GM19193 (cell line): ENCODE measurements around the gene CTNND2.

Experiments
- POLR2A ChIP-seq: IDR thresholded peaks from 4 replicates; pipeline ENCODE4 v1.6.1; 2011; ENCODE audit not compliant: insufficient read depth, insufficient read length; ENCODE audit errors: extremely low read depth

The CTNND2 gene

DNA sequence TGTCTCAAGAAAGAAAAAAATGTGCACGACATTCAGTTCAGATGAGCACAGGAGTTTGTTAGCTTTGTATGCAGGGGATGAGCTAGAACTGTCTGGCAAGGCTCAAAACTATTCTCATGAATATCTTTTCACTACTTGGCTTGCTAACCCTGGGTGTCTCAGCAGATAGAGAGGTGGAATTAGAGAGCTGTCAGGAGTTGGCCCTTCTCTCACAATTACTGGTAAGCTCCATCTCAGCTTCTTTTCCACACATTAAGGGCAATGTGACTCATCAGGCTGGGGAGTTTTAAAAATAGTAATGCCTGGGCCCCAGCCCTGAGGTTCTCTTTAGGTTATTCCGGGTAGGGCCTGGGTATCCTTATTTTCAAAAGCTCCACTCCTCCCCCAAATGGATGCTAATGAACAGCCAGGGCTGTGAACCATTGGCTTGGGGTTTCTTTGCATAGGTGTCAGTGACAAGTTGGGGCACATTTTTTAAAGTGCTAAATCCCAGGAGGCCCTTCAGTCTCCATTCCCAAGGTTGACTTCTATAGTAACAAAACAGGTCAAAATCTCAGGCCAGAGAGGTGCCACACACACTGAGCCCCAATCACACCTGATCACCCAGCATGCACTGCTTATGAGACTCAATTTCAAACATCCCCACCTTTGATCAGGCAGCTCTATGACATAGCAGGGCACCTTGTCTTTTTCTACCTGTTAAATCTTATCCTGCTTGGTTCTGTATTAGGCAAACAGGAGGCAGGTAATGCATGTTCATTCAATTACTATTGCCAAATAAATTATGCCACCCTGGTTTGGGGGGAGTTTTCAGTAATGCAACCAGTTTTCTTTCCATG lies 903.5 kb downstream of the CTNND2 start:
- TF ChIP-seq POLR2A: no peak

DNA sequence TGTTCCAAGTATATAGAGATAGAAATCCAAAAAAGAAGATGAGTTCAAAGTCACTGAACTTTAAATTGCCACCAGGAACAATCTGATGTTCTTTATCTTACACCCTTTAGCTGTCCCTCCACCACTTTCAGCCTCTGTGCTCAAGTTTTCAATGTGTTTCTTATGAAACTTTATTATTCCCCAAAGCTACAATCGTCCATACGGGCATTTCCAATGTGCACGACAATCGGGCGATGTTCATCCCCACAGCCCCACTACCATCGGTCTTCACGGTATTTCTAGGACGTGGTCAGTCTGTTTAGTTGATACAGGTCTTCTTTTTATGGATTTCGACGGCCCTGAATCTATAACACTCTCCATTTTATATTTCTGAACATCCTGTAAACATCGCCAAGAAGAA lies 904.5 kb downstream of the CTNND2 start:
- TF ChIP-seq POLR2A: no peak

DNA sequence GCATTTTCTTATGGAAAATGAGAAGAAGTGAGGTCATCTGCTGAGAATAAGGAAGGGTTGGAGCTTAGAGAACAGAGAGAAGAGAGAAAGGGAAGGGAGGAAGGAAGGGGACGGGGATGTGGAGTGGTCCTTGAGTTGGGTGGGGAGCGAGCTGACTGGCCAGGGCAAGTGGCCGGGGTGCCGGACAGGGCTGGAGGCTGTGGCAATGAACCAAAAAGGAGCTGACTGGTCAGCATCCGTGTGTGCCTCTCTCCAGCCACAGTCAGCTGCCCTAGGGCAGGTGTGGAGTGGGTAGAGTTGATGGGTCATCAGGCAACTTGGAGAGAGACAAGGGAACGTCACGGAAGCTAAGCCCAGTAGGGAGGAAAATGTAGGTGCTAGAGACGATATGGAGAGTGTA lies 908.4 kb downstream of the CTNND2 start:
- TF ChIP-seq POLR2A: no peak

DNA sequence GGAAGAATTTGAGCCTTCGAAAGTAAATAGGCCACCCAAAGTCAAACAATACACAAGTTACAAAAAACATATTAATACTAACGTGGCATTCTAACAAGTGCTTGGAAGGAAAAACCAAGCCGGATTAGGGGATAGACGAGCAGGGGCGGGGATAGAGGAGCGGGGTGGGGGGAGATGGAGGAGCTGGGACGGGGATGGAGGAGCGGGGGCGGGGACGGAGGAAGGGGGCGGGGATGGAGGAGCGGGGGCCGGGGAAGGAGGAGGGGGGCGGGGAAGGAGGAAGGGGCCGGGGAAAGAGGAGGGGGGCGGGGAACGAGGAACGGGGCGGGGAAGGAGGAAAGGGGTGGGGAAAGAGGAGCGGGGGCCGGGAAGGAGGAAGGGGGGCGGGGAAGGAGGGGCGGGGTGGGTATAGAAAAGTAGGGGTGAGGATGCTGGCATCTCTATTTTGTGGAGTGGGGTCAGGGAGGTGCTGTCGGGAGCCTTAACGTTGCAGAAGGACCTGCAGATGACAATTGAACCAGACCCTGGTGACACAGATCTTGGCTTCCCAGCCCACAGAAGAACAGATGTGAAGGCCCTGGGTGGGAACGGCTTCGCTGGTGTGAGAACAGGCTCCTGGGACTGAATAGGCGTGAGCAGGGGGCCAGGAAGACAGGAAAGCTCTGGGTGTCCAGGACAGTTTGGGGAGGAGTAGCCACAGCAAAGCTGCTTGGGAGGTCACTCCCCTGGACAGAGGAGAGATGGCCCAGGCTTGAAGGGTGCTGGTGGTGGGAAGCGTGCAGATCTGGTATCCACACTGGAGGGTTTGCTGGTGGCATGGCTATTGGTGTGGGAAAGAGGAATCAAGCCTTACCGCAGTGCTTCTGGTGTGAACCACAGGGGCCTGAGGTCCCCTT lies 909.9 kb downstream of the CTNND2 start:
- TF ChIP-seq POLR2A: no peak

DNA sequence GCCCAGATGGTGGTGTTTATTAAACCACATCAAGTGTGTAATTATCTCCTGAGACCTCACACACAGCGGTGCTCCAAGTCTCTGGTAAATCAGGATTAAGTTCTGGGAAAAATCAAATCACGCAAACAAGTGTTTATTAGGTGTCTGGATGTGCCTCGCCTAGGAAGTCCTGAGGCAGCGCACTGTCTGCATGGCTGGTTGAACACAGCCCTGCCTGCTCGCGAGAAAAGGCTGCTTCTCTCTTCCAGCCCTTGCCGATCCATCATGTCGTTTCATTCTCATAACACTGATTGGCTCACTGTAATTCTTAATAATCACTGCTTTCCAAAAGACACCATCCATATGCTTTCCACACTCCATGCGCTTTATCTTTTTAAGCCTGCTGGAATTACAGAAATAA lies 913.6 kb downstream of the CTNND2 start:
- TF ChIP-seq POLR2A: no peak

DNA sequence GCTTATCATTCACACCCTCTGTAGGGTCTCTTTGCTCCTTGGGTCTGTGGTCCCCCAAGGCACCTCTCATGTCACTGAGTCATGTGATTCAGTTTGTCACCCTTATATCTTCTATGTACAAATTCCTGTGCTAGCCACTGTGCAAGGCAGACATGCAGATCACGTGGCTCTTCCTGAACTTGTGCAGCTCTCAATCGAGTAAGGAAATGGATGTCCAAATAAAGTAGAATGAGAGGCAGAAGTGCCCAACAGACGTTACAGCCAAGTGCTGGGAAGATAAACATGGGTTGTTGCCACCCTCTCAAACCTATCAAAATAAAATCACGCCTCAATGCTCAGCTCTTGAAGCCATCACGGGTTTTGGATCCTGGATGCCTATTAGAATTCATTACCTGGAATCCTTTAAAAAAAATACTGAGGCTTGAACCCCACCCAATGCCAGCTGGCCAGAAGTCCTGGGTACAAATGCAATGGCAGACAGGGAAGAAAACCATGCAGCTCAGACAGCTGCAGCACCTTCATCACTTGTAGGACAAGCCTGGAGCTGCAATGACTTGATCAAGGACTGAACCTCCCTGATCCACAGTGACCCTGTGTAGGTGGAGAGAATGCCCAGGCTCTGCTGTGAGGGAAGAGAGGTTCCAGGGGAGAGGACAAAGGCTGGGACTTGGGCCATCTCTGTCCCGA lies 914.5 kb downstream of the CTNND2 start:
- TF ChIP-seq POLR2A: no peak

DNA sequence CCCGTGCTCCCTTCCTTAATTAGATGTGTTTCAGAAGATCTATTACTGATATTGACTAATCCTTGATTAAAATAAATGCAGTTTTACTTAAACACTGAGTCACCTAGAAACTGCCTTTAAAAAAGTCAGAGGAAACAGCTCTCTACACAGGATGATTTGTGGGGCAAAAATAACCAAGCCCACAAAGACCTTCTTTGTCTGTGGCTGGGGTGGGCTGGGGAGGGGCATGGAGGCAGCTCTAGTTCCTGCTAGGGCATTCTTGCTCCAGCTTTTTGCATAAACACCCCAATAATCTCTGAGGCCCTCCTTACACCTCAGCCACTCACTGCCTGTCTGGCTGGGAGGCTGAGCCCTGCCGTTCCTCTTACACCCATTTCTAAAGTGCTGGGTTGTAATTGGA lies 915.6 kb downstream of the CTNND2 start:
- no peak for TF ChIP-seq POLR2A

DNA sequence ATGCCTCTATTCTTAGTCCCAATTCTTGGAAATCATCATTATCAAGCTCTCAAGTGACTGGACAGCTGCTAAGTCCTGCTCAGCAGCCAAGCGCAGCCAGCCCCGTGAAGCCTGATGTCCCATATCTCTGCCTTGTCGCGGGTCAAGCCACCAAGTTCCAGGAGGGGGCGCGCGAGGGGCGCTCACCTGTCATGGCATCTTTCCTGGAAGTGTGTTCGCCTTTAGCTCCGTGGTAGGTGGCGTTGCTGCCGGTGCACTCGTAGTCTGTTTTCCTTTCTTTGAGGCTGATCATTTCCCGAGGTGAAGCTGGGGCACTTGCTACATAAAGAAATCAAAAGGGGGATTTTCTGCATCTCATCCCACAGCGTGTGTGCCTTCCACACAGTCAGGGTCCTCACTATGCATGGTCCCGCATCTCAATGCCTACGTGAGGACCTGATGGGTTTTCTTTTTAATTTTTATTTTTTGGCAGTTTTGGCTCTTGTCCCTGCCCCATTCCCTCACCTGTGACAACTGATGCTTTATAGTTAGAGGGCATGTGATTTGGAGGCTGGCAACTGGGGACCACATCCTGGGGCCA lies 916.2 kb downstream of the CTNND2 start:
- TF ChIP-seq POLR2A: no peak

DNA sequence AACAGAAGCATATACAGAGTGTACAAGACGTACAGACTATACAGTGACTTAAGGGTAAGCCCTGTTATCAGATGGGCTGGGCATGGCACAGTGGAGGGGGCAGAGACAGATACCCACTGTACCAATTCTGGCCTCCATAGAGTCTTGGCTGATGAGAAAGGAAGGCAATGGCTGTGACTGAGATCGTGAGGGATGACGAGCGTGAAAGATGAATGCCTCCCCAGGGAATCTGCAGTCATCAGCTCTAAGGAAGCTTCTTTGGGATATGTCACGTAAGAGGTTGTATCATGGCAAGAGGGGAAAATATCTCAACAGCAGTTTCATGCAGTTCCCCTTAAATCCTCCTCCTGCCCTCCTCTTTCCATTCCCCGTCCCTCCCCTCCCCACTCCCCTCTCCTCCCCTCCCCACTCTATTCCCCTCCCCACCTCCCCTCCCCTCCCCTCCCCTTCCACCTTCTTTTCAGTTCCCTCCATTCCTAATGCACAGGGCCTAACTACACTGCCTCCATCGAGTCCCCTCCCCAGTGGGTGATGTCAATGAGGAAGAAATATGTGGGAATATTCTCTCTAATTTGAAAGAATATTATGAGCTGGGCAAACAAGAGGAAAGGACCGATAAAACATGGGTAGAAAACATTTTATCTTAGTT lies 916.8 kb downstream of the CTNND2 start:
- TF ChIP-seq POLR2A: no peak

DNA sequence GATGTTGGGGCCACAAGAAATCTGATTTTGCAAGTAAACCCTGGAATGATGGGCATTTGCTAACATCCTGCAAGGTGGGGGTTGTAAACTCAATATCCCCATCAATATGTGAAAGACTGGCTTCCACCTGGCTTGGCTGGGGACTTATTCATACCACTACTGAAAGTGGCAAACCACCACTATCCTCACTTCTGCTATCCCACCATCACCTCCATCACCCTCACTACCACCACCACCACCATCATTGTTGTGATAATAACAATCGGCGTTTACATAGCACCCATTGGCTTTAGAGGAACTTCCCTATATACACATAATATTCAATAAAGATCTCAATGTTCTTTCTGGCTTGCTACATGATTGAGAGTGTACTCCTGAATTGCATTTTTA lies 918.5 kb downstream of the CTNND2 start:
- no peak for TF ChIP-seq POLR2A

DNA sequence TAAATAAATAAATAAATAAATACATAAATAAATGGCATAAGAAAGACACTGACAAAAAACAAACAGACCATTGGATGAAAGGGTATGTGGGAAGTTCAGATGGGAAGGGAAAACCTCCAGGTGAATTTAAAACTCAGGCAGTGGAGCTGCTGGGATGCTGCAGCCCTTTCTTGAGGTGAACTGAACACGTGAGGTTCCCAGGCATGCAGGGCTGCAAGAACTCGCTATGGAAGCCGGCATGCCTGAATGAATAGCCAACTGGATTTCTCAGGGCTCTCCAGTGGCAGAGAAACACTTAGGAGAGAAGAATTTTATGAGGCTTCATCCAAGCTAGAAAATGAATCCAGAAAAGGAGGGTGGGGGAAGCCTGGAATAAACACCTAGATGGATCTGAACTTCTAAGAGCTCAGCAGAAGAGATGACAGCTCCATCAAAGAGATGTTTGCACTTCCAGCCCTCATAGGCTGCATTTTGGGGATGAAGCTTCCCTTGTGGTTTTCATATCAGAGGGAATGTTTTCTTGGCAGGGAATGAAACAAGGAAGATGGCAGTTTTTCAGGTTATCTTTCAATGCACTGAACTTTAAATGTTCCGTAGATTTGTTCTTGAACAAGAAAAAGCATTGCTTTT lies 919.0 kb downstream of the CTNND2 start:
- TF ChIP-seq POLR2A: no peak

DNA sequence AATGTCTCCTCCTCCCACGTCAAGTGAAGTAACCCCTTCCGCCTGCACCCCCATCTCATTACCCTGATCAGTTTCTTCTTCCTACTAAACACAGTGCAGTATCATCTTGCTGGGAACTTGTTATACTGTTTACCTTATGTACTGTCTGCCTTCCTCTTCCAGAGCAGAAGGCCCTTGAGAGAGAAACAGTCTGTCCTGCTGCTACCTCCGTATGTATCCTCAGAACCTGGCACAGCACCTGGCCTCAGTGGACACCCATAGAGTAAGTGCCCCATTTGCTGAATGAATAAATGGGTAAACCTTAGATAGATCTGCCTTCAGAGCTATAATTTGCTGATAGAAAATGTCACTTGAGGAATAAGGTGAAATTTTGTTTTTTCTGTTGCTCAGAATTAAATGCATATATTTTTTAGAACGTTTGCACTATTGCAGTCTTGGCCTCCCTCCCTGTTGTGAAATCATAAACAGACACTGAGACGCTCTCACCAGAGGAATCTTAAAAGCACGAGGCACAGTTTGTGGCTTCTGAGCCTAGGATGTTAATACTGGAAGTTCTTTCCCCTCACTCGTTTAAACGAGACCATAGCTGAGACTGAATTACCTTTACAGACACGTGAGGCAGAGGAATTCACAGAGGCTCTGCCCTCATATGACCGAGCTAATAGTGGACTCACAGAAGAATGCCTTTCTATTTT lies 920.1 kb downstream of the CTNND2 start:
- no peak for TF ChIP-seq POLR2A

DNA sequence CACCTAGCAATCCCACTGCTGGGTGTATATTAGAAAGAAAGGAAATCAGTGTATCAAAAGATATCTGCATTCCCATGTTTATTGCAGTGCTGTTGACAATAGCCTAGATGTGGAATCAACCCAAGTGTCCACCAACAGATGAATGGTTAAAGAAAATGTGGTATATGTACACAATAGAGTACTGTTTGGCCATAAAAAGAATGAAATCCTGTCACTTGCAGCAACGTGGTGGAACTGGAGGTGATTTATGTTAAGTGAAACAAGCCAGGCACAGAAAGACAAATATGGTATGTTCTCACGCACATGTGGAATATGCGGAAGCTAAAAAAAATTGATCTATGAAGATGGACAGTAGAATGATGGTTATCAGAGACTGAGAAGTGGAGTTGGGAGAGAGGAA lies 921.6 kb downstream of the CTNND2 start:
- no peak for TF ChIP-seq POLR2A
